Endothelial cell of hepatic sinusoid (primary cell): Measurements from ENCODE around the gene C1RL.

Experiments used
- in situ Hi-C: cut with HindIII; loops from 2 replicates; pipeline ENCODE4 v1.10.0; 2017; ENCODE audit warnings: low sequenced_read_pairs

Gene C1RL

GRCh38 chr12:7137908-7138307 lies 28.9 kb upstream of the C1RL start:
- in situ Hi-C loops: no loop called here

- in situ Hi-C loops: no loop called here
Observed at GRCh38 chr12:7136676-7137075, 27.7 kb upstream of the C1RL start.

GRCh38 chr12:7136071-7136470 lies 27.1 kb upstream of the C1RL start:
- in situ Hi-C loops: no loop called here

GRCh38 chr12:7134396-7135166 lies 25.6 kb upstream of the C1RL start:
- in situ Hi-C loops: no loop called here

GRCh38 chr12:7131502-7131866 lies 22.5 kb upstream of the C1RL start:
- in situ Hi-C loops: no loop called here

GRCh38 chr12:7130701-7131501 lies 21.9 kb upstream of the C1RL start:
- in situ Hi-C loops: no loop called here

GRCh38 chr12:7129872-7130691 lies 21.1 kb upstream of the C1RL start, which contains the start of gene CLSTN3:
TSS of gene CLSTN3 (plus strand) at chr12:7130371. CDS start at chr12:7130649, 278 bp downstream.
- in situ Hi-C loops: no loop called here

GRCh38 chr12:7129287-7129871 lies 20.4 kb upstream of the C1RL start:
- in situ Hi-C loops: no loop called here

- in situ Hi-C loops: no loop called here
Observed at GRCh38 chr12:7128681-7129286, 19.8 kb upstream of the C1RL start, which contains the start of gene RBP5. TSS of gene RBP5 (minus strand) at chr12:7128889. CDS start at chr12:7128775, 114 bp downstream.

GRCh38 chr12:7127916-7128626 lies 19.1 kb upstream of the C1RL start:
- in situ Hi-C loops: no loop called here

GRCh38 chr12:7125632-7126227 lies 16.7 kb upstream of the C1RL start:
- in situ Hi-C loops: no loop called here

GRCh38 chr12:7123806-7124522 lies 14.9 kb upstream of the C1RL start:
- in situ Hi-C loops: no loop called here

GRCh38 chr12:7122811-7123769 lies 14.1 kb upstream of the C1RL start:
- in situ Hi-C loops: no loop called here

GRCh38 chr12:7121324-7121723 lies 12.3 kb upstream of the C1RL start:
- in situ Hi-C loops: no loop called here

- in situ Hi-C loops: no loop called here
Observed at GRCh38 chr12:7120166-7120565, 11.2 kb upstream of the C1RL start.

- in situ Hi-C loops: no loop called here
Observed at GRCh38 chr12:7118881-7119280, 9.9 kb upstream of the C1RL start.

GRCh38 chr12:7117670-7118069 lies 8.7 kb upstream of the C1RL start:
- in situ Hi-C loops: no loop called here

- in situ Hi-C loops: no loop called here
Observed at GRCh38 chr12:7116916-7117315, 7.9 kb upstream of the C1RL start.
